Activated CD4-positive, alpha-beta T cell treated with anti-CD3 and anti-CD28 coated beads, Interleukin-2, amount 50 U/mL, for 48 hours (primary cell): ENCODE measurements around the gene AP3S1.
"Not testable (repeated sequence)": the region's sequence is repeated elsewhere in the genome, so short reads cannot be mapped to it uniquely, and the experiment has no call there.

ENCODE experiments used
- DNase-seq, 2 experiments: peaks; one replicate each; pipeline ENCODE4 v3.0.0-alpha.2; 2020

Gene AP3S1

DNA sequence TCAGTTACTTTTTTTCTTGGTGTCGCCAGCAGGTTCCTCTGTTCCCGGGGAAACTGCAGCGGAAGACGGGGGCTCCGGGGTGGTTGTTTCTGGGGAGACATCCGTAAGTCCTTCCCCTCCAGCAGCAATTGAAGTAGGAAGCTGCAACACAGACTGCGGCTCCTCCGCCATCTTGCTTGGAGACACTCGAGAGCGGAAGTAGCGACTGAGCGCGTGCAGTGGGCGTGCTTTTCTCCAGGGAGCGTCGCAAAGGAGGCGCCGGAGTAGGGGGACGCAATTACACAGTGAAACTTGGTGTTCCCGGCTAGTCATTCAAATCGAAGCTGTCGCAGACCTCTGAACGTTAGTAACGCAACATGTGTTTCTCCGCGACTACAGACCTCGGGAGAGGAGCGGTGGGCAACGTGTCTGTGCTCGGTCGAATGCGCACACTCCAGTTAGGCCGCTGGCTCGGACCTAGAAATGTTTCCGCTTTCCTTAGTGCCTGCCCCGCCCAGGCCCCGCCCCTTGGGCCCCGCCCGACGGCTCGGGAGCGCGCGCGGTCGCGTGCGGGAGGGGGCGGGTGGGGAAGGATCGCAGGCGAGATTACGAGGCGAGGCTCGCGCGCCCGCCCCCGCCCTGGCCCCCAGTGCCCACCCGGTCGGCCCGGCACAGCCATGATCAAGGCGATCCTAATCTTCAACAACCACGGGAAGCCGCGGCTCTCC, at the start of gene AP3S1, which contains the start of gene ATG12:
Gene AP3S1 (plus strand): TSS at position 554 of the 707 bp plus-strand sequence. CDS start 103 bp downstream, at position 657.
Gene ATG12 (minus strand): TSS at position 184 of the 707 bp plus-strand sequence. CDS start 13 bp downstream, at position 171.
- peak; percentile 89 to 90 for DNase-seq

- no peak for DNase-seq
Measured at GRCh38 chr5:115795700-115796099, 46.0 kb upstream of the AP3S1 start.

- DNase-seq = no peak
Measured at GRCh38 chr5:115796656-115797055, 45.1 kb upstream of the AP3S1 start.

DNA sequence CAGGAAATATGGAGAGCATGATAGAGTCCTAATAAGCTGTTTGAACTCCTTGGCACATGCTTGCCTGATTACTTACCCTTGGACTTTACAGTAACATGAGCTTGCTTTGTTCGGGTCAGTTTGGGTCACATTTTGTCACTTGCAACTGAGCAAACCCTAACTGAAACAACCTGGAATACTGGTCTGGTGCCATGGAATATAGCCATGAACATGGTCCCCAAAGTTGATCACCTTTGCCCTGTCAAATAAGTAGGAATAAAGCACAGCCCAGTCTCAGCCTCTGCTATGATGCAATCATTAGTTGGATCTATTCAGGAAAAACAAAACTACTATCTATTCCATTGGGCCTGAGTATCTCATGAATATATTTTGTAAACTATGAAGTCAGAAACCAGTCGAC, 43.5 kb upstream of the AP3S1 start:
- no peak for DNase-seq

GRCh38 chr5:115800108-115800507, 41.6 kb upstream of the AP3S1 start:
- DNase-seq = no peak

DNA sequence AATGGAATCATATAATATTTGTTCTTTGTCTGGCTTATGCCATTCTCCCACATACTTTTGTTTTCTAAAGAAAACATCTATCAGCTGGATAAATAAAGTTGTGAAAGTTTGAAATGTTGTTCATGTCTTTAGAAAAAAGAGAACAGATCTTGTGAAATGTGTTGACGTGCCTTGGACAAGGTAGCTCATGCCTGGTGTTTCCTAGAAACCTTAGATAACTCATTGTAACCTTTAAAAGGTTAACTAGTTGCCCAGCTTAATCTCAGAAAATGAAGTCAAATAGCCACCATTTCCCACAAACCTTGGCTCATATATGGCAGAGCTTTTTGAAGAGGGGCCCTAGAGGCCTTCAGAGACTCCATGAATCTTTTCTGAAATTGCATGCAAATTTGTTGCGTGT, 40.6 kb upstream of the AP3S1 start:
- DNase-seq = no peak

DNA sequence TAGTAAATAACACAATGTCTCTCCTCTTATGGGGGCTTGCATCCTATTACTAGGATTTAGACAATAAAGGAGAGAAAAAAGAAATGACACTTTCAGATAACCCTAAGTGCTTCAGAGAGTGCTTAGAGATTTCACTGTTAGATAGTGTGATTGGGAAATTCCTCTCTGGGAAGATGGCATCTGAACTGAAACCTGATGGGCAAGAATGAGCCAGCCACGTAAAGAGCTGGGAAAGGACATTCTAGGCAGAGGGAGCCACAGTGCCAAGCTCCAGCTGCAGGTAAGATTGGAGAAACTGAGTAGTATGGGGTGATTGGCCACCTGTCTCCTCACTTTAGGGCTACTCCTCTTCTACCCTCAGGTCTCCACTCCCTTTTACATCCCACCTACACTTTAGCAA, 39.8 kb upstream of the AP3S1 start:
- no peak for DNase-seq

GRCh38 chr5:115806986-115807653, 34.6 kb upstream of the AP3S1 start:
- DNase-seq = no peak

DNA sequence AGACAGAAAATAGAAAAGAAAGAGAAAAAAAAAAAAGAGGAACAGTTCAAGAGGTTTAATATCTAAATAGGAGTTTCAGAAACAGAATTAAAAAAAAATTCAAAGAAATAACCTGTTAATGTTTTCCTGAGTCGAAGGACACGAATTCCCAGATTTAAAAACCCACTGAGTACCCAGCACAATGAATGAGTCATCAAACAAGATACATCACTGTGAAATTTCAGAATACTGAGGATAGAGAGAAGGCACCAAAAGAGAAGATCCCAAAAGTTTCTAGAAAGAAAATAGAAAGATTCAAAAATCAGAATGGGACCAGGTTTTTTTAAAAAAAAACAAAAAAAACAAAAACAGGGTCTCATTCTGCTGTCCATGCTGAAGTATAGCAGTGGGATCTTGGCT, 34.1 kb upstream of the AP3S1 start:
- no peak for DNase-seq

DNA sequence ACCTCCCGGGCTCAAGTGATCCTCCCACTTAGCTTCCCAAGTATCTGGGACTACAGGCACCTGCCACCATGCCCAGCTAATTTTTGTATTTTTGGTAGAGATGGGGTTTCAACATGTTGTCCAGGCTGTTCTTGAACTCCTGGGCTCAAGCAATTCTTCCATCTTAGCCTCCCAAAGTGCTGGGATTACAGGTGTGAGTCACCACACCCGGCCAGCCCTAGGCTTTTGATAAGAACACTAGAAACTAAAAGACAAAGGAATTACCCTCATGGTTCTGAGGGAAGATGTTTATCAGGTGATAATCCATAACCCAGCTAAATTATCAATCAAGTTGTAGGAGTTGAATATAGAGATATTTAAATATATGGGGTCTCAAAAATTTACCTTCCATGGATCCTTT, 33.7 kb upstream of the AP3S1 start:
- not testable (repeated sequence) for DNase-seq

- no peak for DNase-seq
Measured at GRCh38 chr5:115809946-115810345, 31.8 kb upstream of the AP3S1 start.

- DNase-seq = no peak
Measured at GRCh38 chr5:115810761-115811160, 31.0 kb upstream of the AP3S1 start.

- DNase-seq = no peak
Measured at GRCh38 chr5:115811406-115811805, 30.3 kb upstream of the AP3S1 start.

DNA sequence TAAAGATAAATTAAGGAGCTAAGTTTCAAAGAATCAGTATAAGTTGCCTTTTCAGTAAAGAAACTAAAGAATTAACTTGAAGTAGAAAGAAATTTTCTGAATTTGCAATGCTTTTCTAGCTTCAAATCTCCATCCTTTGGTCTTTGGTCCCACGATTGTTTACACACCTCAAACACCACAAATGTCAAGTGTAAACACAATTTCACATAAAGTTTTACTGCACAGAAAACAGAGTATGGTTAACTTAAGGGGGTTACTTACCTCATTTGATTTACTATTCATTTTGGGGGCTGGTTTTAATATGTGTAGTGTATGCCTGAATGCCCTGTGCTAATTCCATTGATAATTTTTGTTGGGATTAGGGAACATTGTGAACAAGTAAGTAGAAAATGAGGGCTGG, 29.4 kb upstream of the AP3S1 start:
- DNase-seq = no peak

- no peak for DNase-seq
Measured at GRCh38 chr5:115813719-115814118, 28.0 kb upstream of the AP3S1 start.

- no peak for DNase-seq
Measured at GRCh38 chr5:115815006-115815692, 26.6 kb upstream of the AP3S1 start.

DNA sequence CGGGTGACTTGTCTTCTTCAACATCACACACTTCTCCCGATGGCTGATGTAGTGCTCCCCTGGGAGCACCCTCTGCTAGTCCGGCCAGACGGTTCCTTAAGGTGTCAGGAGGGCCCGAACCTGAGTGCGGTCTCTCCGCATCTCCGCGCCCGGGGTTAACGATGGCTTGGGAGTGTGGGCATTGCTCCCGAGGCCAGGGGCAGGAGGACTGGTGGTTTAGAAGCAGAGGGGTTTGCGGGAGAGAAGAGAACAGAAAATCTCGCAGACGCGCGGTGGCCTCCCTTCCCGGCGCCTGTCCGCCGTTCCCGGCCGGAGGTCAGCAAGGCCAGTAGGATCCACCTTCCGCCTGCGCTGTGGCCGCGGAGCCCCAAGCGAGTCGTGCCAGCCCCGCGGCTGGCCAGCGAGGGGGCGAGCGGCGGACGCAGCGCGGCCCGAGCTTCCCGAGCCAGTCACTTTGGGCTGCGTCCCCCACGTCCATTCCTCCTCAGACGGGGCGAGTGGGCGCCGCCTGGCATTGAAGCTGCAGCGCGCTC, 26.0 kb upstream of the AP3S1 start:
- DNase-seq = no peak

GRCh38 chr5:115816226-115817081, 25.3 kb upstream of the AP3S1 start, which contains the start of gene CDO1:
Gene CDO1, minus strand, starts transcription at chr5:115816659. Its CDS starts 262 bp downstream, at chr5:115816397.
- DNase-seq = peak; percentile 29 to 41

GRCh38 chr5:115817386-115817785, 24.3 kb upstream of the AP3S1 start:
- no peak for DNase-seq

- no peak for DNase-seq
Measured at GRCh38 chr5:115818821-115819220, 22.9 kb upstream of the AP3S1 start.

DNA sequence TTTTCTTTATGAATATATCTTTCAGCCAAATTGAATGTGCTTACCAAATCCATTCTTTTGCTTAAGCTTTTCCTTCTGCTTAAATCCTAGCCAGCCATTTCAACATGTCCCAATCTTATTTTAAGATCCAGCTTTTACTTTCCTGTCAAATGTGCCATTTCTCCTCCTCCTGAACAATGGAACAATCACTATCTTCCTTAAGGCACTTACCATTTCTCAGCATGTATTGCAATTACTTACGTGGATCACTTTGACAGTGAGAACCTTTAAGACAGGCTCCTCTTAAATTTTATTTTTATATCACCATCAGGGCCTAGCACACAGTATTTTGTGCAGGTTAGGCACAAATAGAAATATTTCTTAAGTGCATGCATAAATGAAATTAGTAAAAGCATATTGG, 20.9 kb upstream of the AP3S1 start:
- DNase-seq = no peak

GRCh38 chr5:115824983-115825382, 16.8 kb upstream of the AP3S1 start:
- DNase-seq = not testable (repeated sequence)
